NCI-H1930 (cell line): ENCODE measurements around the gene MYO3B.

Source experiments
- DNase-seq, 2 experiments: peaks; one replicate each; lab custom pipeline; 2025; lab: John Stamatoyannopoulos, UW

The MYO3B gene

GRCh38 chr2:170475878-170476277 is 297.9 kb downstream of the MYO3B start:
- DNase-seq, result no peak

DNA sequence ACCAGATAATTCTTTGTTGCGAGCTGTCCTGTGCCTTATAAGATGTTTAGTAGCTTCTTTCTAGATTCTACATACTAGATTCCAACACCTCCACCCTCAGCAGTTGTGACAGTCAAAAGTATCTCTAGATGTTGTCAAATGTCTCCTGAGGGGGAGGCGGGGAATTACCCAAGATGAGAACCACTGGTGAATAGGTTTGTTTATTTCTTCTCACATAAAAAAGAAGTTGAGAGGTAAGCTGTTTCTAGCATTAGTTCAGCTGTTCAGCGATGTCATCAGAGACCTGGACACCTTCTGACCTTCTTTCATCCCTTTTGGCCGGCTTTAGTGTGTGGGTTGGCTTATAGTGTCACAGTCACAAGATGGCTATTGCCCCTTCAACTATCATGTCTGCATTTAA is 299.7 kb downstream of the MYO3B start:
- no peak for DNase-seq

GRCh38 chr2:170481201-170481600 is 303.3 kb downstream of the MYO3B start:
- DNase-seq, result no peak

GRCh38 chr2:170484552-170484951 is 306.6 kb downstream of the MYO3B start:
- no peak for DNase-seq

- DNase-seq, result no peak
Observed at GRCh38 chr2:170485254-170486026, 307.5 kb downstream of the MYO3B start.

- no peak for DNase-seq
Observed at GRCh38 chr2:170486730-170487129, 308.8 kb downstream of the MYO3B start.

GRCh38 chr2:170488807-170489206 is 310.9 kb downstream of the MYO3B start:
- DNase-seq, result no peak

DNA sequence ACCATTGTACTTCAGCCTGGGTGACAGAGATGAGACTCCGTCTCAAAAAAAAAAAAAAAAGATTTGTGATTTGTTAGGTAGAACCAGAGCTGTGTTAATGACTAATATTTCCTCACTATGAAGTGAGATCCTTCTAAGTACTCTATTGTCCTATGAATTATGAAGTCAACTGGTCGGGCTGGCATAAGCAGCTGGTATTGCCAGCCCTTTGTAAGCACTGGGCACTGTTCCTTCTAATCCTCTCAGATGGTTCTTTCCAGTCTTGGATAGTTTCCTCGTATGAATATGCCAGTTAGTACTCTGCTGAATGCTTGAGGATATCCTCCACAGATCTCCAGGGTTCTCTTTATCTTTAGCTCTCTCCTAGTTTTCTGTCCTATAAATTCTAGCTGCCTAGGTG is 314.1 kb downstream of the MYO3B start:
- DNase-seq, result no peak

DNA sequence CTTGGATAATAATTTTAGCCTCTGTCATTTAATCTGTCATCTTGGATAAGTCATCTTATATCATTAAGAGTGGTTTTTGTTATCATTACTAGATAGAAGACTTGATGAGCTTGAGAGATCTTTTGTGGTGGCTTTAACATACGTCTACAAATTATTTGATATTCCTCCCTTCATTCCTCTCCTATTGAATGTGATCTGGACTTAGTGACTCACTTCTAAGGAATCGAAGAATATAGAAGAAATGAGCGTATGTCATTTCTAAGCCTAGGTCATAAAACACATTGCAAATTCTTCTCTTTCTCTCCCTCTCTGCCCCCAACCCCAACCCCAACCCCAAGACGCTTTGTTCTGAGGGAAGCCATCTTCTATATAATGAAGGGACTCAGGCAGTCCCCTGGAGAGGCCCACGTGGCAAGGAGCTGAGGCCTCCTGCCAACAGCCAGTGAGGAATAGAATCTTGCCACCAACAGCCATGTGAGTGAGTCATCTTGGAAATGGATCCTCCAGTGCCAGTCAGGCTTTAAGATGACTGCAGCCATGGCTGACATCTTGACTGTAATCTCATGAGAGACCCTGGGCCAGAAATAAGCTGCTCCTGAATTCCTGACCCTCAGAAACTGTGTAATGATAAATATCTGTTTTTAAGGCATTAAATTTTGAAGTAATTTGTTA is 315.6 kb downstream of the MYO3B start:
- no peak for DNase-seq

- no peak for DNase-seq
Observed at GRCh38 chr2:170495896-170496295, 317.9 kb downstream of the MYO3B start.

DNA sequence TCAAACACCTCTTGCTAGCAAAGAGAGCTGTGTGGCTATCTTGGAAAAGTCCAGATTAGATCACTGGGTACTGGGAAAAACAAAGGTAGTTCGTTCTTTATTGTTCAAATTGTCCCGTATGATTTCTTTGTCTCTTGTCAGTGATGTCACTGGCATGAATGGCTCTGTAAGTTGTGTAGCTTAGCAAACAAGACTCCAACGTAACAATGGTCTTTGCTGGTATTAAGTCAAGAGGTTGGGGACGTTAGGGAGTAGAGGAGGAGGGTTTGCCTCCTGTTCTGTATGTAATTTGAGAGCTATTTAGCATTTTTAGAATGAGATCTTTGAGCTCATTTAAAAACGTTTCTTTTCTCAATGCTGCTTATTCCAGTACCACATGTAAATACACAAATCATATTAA is 320.7 kb downstream of the MYO3B start:
- DNase-seq, result peak; percentile 37 to 46

- DNase-seq, result no peak
Observed at GRCh38 chr2:170500104-170500503, 322.2 kb downstream of the MYO3B start.

DNA sequence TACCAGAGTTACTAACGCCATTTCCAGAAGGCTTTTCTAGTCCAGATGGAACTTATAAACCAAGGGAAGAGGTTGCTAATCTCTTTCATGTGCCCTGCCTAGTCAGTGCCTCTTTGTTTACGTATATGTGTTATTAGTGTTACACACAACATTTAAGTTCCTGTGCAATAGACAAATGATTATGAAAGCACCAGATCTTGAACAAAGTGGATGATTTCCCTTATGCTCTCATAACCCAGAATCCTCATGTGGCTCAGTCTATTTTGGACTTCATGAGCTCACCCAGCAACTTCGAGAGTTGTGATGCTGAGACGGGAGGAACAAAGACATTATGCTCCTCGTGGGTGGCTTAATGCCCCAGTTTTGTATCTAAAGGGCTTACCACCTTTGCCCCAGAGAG is 322.8 kb downstream of the MYO3B start:
- no peak for DNase-seq

DNA sequence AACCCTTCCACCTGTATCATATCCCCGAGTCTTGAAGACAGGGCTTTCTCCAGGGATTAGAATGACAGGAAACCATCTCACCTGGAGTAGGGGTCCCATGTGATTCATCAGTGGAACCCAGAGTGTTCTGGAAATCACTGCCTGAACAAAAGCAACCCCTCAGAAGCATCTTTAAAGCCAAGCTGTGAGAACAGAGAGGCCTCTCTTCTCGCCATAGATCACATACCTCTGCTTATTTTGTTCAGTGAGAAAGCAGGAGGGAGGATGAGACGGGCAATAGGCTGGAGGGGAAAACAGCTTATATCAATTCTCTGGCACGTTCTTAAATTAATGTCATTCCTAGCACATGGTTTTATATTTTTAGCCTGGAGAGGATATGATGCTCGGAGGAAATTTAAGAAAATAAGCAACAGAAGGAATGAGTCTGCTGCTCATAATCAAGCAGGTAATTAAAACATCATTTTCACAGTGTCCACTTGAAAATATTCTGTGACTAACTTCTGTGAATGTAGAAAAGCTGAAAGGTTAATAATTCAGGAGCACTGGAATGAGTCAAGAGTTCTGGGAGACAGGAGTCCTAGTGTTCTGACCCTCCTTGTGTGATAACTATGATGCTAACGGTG is 323.6 kb downstream of the MYO3B start:
- DNase-seq, result no peak

DNA sequence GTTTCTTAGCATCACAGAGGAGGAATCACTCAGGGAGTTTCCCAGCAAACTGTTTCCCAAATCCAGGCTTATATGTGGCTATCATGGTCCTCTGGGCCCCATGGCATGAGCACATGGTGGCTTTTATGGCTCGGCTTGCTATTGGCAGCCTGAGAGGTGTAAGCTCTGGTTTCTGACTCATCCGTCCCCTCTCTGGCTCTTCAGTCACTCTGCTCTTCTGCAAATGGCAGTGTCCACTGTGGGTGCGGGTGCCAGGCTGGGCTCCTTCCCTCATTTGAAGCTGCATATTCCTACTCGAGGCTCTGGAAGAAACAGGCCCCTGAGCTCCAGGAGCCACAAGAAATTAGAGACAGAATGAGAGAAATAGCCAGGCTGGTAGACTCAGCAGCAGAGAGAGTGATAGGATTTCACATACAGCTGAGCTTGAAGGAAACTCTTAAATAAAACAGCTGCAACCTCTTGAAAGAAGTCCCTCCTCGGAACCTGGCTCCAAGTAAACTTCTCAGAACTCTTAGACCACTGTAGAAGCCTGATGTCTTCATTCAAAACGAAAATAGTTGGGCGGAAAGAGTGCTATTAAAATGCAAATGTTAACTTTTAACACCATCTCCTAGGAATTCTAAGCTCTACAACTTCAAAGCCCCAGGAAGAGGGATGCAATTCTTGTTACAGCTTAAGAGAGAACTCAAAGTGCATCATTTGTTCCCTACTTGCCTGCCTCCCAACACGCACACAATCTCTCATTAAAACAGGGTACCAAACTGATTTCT is 324.6 kb downstream of the MYO3B start:
- DNase-seq, result no peak

DNA sequence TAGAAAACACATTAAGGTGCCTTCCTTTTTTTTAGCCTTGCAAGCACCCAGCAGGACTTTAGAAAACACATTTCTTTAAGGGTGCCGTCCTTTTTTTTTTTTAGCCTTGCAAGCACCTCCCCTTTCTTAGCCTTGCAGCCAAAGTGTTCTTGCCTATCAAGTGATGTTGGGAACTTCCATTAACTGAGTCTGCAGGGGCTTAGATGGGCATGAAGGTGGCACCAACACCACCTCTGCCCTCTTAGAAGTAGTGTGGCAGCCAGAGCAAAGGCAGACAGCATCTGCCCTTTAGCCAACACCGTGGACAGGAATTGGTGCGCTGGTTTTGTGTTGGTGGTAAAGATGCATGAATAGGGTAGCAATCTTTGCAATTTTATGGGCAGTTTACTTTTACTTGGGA is 325.6 kb downstream of the MYO3B start:
- DNase-seq, result no peak

DNA sequence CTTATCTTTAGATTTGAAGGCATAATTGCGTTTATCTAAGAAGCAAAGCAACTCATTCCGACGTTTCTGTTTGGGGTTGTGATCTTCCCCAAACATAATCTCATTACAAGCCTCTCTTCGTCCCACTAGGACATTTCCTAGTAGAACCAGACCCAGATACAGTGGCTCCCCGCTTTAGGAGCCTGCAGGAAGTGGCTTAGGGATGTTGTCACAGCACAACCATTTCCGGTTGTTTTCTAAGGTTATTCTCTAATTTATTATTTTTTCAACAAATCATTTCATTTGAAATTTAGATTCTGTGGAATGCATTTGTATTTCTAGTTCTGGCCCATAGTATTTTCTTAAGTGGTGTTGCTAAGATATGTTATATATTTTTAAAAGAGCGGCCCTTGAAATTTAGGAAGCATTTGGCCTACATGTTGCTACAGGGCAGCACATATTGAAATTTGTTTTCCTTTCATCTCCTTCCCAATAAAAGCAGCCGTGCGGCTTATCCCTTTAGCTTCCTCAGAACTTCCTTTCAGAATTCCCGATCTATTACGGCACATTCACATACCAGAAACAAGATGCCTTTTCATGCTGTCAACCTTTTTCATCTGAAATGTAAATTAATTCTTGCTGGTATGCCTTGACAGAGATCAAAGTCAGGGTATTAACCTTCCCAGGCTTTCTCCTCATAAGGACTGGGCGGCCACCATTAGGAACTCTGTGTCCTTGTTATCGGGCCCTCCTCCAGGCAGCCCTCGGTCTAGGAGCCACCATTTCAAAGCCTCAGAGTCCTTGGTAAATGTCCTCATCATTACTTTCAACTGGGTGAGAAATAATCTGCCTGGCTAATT is 326.2 kb downstream of the MYO3B start:
- DNase-seq, result no peak

DNA sequence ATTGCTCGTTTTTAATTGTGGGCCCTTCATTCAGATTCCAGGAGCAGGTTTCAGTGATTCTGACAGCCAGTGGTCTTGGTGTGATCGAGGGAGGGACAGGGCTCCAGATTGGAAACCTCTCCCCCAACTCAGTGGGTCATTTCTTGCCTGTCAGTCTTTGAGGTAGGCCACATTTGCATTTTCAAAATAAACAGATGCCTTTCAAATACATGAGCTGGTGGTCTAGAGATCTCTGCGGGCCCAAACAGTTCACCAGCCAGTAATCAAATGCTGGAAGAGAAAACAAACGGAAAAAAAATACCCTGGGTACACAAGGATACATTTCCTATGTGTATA is 326.8 kb downstream of the MYO3B start:
- DNase-seq, result no peak

- no peak for DNase-seq
Observed at GRCh38 chr2:170505631-170506275, 327.8 kb downstream of the MYO3B start.

DNA sequence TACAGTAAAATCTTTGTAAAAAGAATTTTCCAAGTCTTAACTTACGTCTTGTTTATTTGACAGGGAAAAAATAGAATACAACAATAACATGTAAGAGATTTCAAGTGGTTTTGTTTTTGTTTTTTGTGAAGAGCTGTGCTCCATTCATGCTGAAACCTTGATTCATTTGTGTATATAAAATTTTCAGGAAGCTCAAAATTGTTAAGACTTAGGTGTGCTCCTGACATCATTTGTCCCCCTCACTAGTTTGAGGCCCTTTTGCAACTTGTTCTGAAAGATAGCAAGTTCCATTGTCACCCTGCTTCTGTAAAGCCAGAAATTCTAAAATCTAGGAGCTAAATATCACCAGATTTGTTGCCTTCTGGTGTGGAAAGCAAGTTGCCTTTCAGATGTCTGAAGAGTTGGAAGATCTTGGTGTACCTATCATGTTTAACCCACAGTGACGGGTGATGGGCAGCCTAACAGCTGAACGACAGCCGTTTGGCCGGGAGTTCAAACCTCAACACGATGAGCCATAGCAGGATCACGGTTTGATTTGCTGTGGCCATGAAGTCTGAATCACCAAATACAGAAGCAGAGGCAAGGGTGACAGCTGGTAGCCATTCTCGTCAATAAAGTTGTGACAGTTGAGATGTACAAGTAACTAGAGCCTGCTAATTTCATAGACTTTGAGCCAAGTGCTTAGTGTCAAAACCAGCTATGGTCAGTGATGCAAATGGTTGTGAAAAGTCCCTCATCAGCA is 331.7 kb downstream of the MYO3B start:
- DNase-seq, result no peak

GRCh38 chr2:170512266-170512665 is 334.3 kb downstream of the MYO3B start:
- DNase-seq, result no peak
